Mesendoderm (in vitro differentiated cells): ENCODE measurements around the gene ANKRD66. TPM values are rescaled to one million over a fixed set of nuclear protein-coding genes. Genes with fewer than 3 reads are reported as not detected.

Experiments used
- DNase-seq: peaks from one replicate; pipeline ENCODE4 v3.0.0; 2013
- H2AK5ac ChIP-seq: 2 replicates; pipeline ENCODE4 v1.6.1; 2013; ENCODE audit warnings: low read length, inconsistent platforms
- H2BK120ac ChIP-seq: 2 replicates; pipeline ENCODE4 v1.6.1; 2013; ENCODE audit warnings: low read depth, mild to moderate bottlenecking, low read length, moderate library complexity, mixed read lengths
- H2BK15ac ChIP-seq: replicated peaks from 2 replicates; pipeline ENCODE4 v1.6.1; 2013; ENCODE audit warnings: low read depth, mild to moderate bottlenecking, moderate library complexity
- H2BK5ac ChIP-seq: 2 replicates; pipeline ENCODE4 v1.6.1; 2013; ENCODE audit warnings: low read length, inconsistent platforms
- H3K18ac ChIP-seq: 2 replicates; pipeline ENCODE4 v1.6.1; 2013; ENCODE audit warnings: mild to moderate bottlenecking, low read length, mixed read lengths
- H3K23ac ChIP-seq: one replicate; pipeline ENCODE4 v1.6.1; 2013; ENCODE audit warnings: low read length
- H3K27ac ChIP-seq: 2 replicates; pipeline ENCODE4 v1.5.1; 2013; ENCODE audit warnings: low read depth, mild to moderate bottlenecking, inconsistent platforms, low read length, moderate library complexity
- H3K27me3 ChIP-seq: 2 replicates; pipeline ENCODE4 v1.6.1; 2013; ENCODE audit warnings: low read length, control low read depth, mild to moderate bottlenecking, inconsistent platforms; ENCODE audit not compliant: insufficient read depth, poor library complexity
- H3K36me3 ChIP-seq: 2 replicates; pipeline ENCODE4 v1.6.1; 2013; ENCODE audit warnings: low read length, inconsistent platforms; ENCODE audit not compliant: control insufficient read depth, insufficient read depth
- H3K4ac ChIP-seq: one replicate; pipeline ENCODE4 v1.6.1; 2013; ENCODE audit warnings: low read depth, mild to moderate bottlenecking, low read length, moderate library complexity
- H3K4me1 ChIP-seq: 2 replicates; pipeline ENCODE4 v1.6.1; 2013; ENCODE audit warnings: low read depth, low read length, inconsistent platforms; ENCODE audit not compliant: control insufficient read depth
- H3K4me2 ChIP-seq: 2 replicates; pipeline ENCODE4 v1.6.1; 2013; ENCODE audit warnings: low read length
- H3K4me3 ChIP-seq: 2 replicates; pipeline ENCODE4 v1.5.1; 2013; ENCODE audit warnings: mild to moderate bottlenecking, low read length
- H3K56ac ChIP-seq: one replicate; pipeline ENCODE4 v1.6.1; 2013; ENCODE audit warnings: low read length
- H3K79me1 ChIP-seq: 2 replicates; pipeline ENCODE4 v1.6.1; 2013; ENCODE audit warnings: low read length, inconsistent platforms
- H3K79me2 ChIP-seq: 2 replicates; pipeline ENCODE4 v1.6.1; 2013; ENCODE audit warnings: mild to moderate bottlenecking, low read length; ENCODE audit not compliant: control insufficient read depth, insufficient read depth
- H3K9ac ChIP-seq: 2 replicates; pipeline ENCODE4 v1.6.1; 2013; ENCODE audit warnings: low read length, inconsistent platforms
- H4K5ac ChIP-seq: one replicate; pipeline ENCODE4 v1.6.1; 2013; ENCODE audit warnings: low read length
- H4K8ac ChIP-seq: one replicate; pipeline ENCODE4 v1.6.1; 2013; ENCODE audit warnings: low read depth, mild to moderate bottlenecking, control low read depth, low read length, moderate library complexity
- WGBS: extraction: QIAGEN DNeasy Blood & Tissue Kit; methylation state at CpG from one replicate; pipeline ENCODE4 v1.1.7; 2013; ENCODE audit warnings: low lambda C conversion rate, missing lambda C conversion rate; ENCODE audit not compliant: insufficient coverage; ENCODE audit errors: extremely low coverage; 5-methylcytosine and 5-hydroxymethylcytosine counted together
- polyA plus RNA-seq, 2 experiments: library from polyadenylated mRNA; stranded (reverse); fragments of 200-250 nt; gene quantifications; one replicate each; pipeline ENCODE4 v1.2.3, GENCODE V29; 2013

The ANKRD66 gene
- polyA plus RNA-seq (2013, experiment 1 of 2), result not detected
- not detected for polyA plus RNA-seq (2013, experiment 2 of 2)

- DNase-seq, result peak; percentile 38
- no peak within 1 kb of the TSS for H4K8ac ChIP-seq
- no peaks in the 10 kb centered on the region for H3K4me1 ChIP-seq
- no CpG with 5 or more reads among the region's 1 CpG for WGBS
- H3K36me3 ChIP-seq, result no peaks in the 10 kb centered on the region
- no peak within 1 kb of the TSS for H3K4ac ChIP-seq
- H2AK5ac ChIP-seq, result no peak within 1 kb of the TSS
- no peaks in the 10 kb centered on the region for H3K79me1 ChIP-seq
- no peak within 1 kb of the TSS for H2BK5ac ChIP-seq
- H3K23ac ChIP-seq, result no peak within 1 kb of the TSS
- no peak within 1 kb of the TSS for H2BK120ac ChIP-seq
- no peak within 1 kb of the TSS for H3K9ac ChIP-seq
- H3K4me3 ChIP-seq, result no peak within 1 kb of the TSS
- H3K56ac ChIP-seq, result no peak within 1 kb of the TSS
- no peaks in the 10 kb centered on the region for H3K27me3 ChIP-seq
- H3K79me2 ChIP-seq, result no peaks in the 10 kb centered on the region
- no peak within 1 kb of the TSS for H2BK15ac ChIP-seq
- H4K5ac ChIP-seq, result no peak within 1 kb of the TSS
- no peak within 1 kb of the TSS for H3K27ac ChIP-seq
- H3K4me2 ChIP-seq, result no peak within 1 kb of the TSS
- H3K18ac ChIP-seq, result no peak within 1 kb of the TSS
These were observed at the start of gene ANKRD66 for GRCh38 chr6:46746696-46747095. Gene ANKRD66 (plus strand): TSS chr6:46746933. CDS start chr6:46751949, 5,016 bp downstream.

- no CpG with 5 or more reads among the region's 1 CpG for WGBS
- H3K56ac ChIP-seq, result no peak overlapping the region
These were observed 46.8 kb upstream of the ANKRD66 start for GRCh38 chr6:46699970-46700369.

GRCh38 chr6:46704562-46704961, 42.2 kb upstream of the ANKRD66 start:
- Histone ChIP-seq H3K4me3 (no peak overlapping the region), H2BK120ac (no peak overlapping the region), H4K8ac (no peak overlapping the region), H3K18ac (no peak overlapping the region), H3K23ac (no peak overlapping the region), H2AK5ac (no peak overlapping the region), H3K4me2 (no peak overlapping the region), H3K36me3 (no peaks in the 10 kb centered on the region), H3K9ac (no peak overlapping the region), H3K4ac (no peak overlapping the region), H3K4me1 (no peaks in the 10 kb centered on the region), H3K27ac (no peak overlapping the region), H4K5ac (no peak overlapping the region), H3K56ac (no peak overlapping the region), H3K79me1 (no peaks in the 10 kb centered on the region), H2BK5ac (no peak overlapping the region), H3K79me2 (no peaks in the 10 kb centered on the region), H3K27me3 (no peaks in the 10 kb centered on the region), H2BK15ac (no peak overlapping the region)
- WGBS, result no CpG with 5 or more reads among the region's 3 CpGs
- DNase-seq, result peak; percentile 24

More at GRCh38 chr6:46699970-46700369, 46.8 kb upstream of the ANKRD66 start:
- Histone ChIP-seq H3K23ac (no peak overlapping the region), H3K4me2 (no peak overlapping the region), H2AK5ac (no peak overlapping the region), H3K79me2 (no peaks in the 10 kb centered on the region), H2BK5ac (no peak overlapping the region), H4K8ac (no peak overlapping the region), H4K5ac (no peak overlapping the region), H3K79me1 (no peaks in the 10 kb centered on the region), H2BK120ac (no peak overlapping the region), H3K9ac (no peak overlapping the region), H3K27ac (no peak overlapping the region), H3K27me3 (no peaks in the 10 kb centered on the region), H3K4ac (no peak overlapping the region), H3K4me1 (no peaks in the 10 kb centered on the region), H3K18ac (no peak overlapping the region), H3K4me3 (no peak overlapping the region), H3K36me3 (no peaks in the 10 kb centered on the region), H2BK15ac (no peak overlapping the region)
- no peak for DNase-seq

- Histone ChIP-seq H3K4me1 (no peaks in the 10 kb centered on the region), H4K8ac (no peak overlapping the region), H3K79me1 (no peaks in the 10 kb centered on the region), H4K5ac (no peak overlapping the region), H2BK5ac (no peak overlapping the region), H3K23ac (no peak overlapping the region), H3K56ac (no peak overlapping the region), H3K18ac (no peak overlapping the region), H3K27ac (no peak overlapping the region), H2AK5ac (no peak overlapping the region), H3K4me2 (no peak overlapping the region), H3K4ac (no peak overlapping the region), H2BK120ac (no peak overlapping the region), H3K79me2 (no peaks in the 10 kb centered on the region), H3K4me3 (no peak overlapping the region), H3K36me3 (no peaks in the 10 kb centered on the region), H3K27me3 (no peaks in the 10 kb centered on the region), H3K9ac (no peak overlapping the region), H2BK15ac (no peak overlapping the region)
- WGBS, result no CpG with 5 or more reads among the region's 2 CpGs
- DNase-seq, result no peak
These were observed 40.3 kb upstream of the ANKRD66 start for GRCh38 chr6:46706464-46706863.

- Histone ChIP-seq H3K36me3 (no peaks in the 10 kb centered on the region), H2BK120ac (no peak overlapping the region), H3K4me1 (no peaks in the 10 kb centered on the region), H3K56ac (no peak overlapping the region), H2BK15ac (no peak overlapping the region), H3K4ac (no peak overlapping the region), H4K8ac (no peak overlapping the region), H3K27me3 (no peaks in the 10 kb centered on the region), H2AK5ac (no peak overlapping the region), H3K18ac (no peak overlapping the region), H3K79me2 (no peaks in the 10 kb centered on the region), H3K23ac (no peak overlapping the region), H3K79me1 (no peaks in the 10 kb centered on the region), H3K9ac (no peak overlapping the region), H3K27ac (no peak overlapping the region), H3K4me3 (no peak overlapping the region), H4K5ac (no peak overlapping the region), H2BK5ac (no peak overlapping the region), H3K4me2 (no peak overlapping the region)
- no peak for DNase-seq
- no CpG with 5 or more reads among the region's 1 CpG for WGBS
These were observed 35.2 kb upstream of the ANKRD66 start for GRCh38 chr6:46711491-46711890.

GRCh38 chr6:46715141-46715540, 31.6 kb upstream of the ANKRD66 start:
- no peak overlapping the region for H3K56ac ChIP-seq
- no peak overlapping the region for H3K4me2 ChIP-seq
- H3K4me1 ChIP-seq, result no peaks in the 10 kb centered on the region
- no peaks in the 10 kb centered on the region for H3K79me1 ChIP-seq
- H2BK15ac ChIP-seq, result no peak overlapping the region
- no peak overlapping the region for H4K8ac ChIP-seq
- no peak overlapping the region for H2AK5ac ChIP-seq
- no peak overlapping the region for H3K4ac ChIP-seq
- no peaks in the 10 kb centered on the region for H3K27me3 ChIP-seq
- no peak overlapping the region for H3K27ac ChIP-seq
- no peak overlapping the region for H3K23ac ChIP-seq
- H2BK120ac ChIP-seq, result no peak overlapping the region
- DNase-seq, result no peak
- no peaks in the 10 kb centered on the region for H3K36me3 ChIP-seq
- H3K9ac ChIP-seq, result no peak overlapping the region
- no peak overlapping the region for H3K18ac ChIP-seq
- no peak overlapping the region for H2BK5ac ChIP-seq
- H4K5ac ChIP-seq, result no peak overlapping the region
- H3K4me3 ChIP-seq, result no peak overlapping the region
- H3K79me2 ChIP-seq, result no peaks in the 10 kb centered on the region
